Sigmoid colon (tissue), 3 donors: ENCODE data around the gene PTPRN.

ENCODE experiments used
- CTCF ChIP-seq, 4 experiments: fragments of 450-650 bp in 3 of 4; fragments of 200-600 bp in 1 of 4; IDR thresholded peaks; one replicate each; pipeline ENCODE4 v1.5.1; 2016 to 2019; ENCODE audit warnings: antibody characterized with exemption in 4 of 4, mild to moderate bottlenecking in 3 of 4, moderate library complexity in 2 of 4
- POLR2A ChIP-seq, 2 donors: fragments of 450-650 bp; IDR thresholded peaks; one replicate each; pipeline ENCODE4 v1.6.1; 2016; ENCODE audit warnings: antibody characterized with exemption in 2 of 2, mild to moderate bottlenecking in 2 of 2, moderate library complexity in 2 of 2

DNA sequence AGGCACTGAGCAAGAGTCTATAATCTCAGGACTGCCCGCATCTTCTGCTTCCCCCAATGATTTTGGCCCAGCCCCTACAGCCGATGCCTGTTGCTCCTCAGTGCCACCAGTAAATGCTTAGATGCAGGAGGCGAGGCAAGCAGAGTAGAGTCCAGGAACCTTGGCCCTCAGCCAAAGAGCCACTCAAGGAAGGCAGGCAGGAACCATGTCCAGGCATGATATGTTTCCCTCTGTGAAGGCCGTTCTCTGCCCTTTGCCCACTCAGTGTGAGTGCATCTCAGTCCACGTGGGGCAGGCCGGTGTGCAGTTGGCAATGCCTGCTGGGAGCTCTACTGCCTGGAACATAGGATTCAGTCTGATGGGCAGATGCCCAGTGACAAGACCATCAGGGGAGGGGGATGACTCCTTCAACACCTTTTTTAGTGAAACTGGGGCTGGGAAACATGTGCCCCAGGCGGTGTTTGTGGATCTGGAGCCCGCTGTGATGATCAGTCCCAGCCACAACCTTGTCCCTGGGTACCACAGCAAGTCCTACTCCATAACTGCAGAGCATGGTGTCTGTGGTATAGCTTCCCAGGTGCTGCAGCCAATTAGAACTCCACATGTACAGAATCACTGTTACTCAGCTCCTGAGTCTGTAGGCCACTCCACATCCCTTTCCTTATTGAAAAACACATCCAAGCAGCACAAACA lies 39.7 kb downstream of the PTPRN start:
- TF ChIP-seq POLR2A (IDR thresholded peaks at IDR 0.05): no peak
- TF ChIP-seq CTCF (IDR thresholded peaks at IDR 0.05): no peak
